ENCODE data around the gene MLIP.

GRCh38 chr6:54289426-54289825 lies 178.2 kb downstream of the MLIP start:
- TF ChIP-seq CTCF (IDR thresholded peaks at IDR 0.05; ENCODE audit: low read length) (no peak), EZH2 (IDR thresholded peaks at IDR 0.05; ENCODE audit: borderline replicate concordance, low read length) (no peak)
